Stimulated activated effector memory CD8-positive, alpha-beta T cell treated with anti-CD3 and anti-CD28 coated beads, Interleukin-12 subunit alpha, Interleukin-12 subunit beta, amount 100 ng/mL, for 72 hours (primary cell): Measurements from ENCODE around the gene TRIM37.
"Not testable (repeated sequence)": the region's sequence is repeated elsewhere in the genome, so short reads cannot be mapped to it uniquely, and the experiment has no call there.

Experiments used
- ATAC-seq: fragments of 150-1000 bp; cut with Tn5 transposase; 2 replicates; pipeline ENCODE4 v1.10.0; 2021
- DNase-seq, 2 donors: peaks; one replicate each; pipeline ENCODE4 v3.0.0; 2021 to 2022; ENCODE audit warnings: low spot score in 2 of 2
- H3K27ac Mint-ChIP-seq: one replicate; pipeline ENCODE4 v1.8.0; 2022; ENCODE audit warnings: mild to moderate bottlenecking, mixed read lengths
- H3K36me3 Mint-ChIP-seq: one replicate; pipeline ENCODE4 v1.8.0; 2022; ENCODE audit warnings: mild to moderate bottlenecking, mixed read lengths
- H3K4me1 Mint-ChIP-seq: one replicate; pipeline ENCODE4 v1.8.0; 2022; ENCODE audit warnings: mixed read lengths
- H3K4me3 Mint-ChIP-seq: one replicate; pipeline ENCODE4 v1.8.0; 2022; ENCODE audit warnings: mild to moderate bottlenecking, mixed read lengths
- H3K9me3 Mint-ChIP-seq: one replicate; pipeline ENCODE4 v1.8.0; 2022; ENCODE audit warnings: mixed read lengths

TRIM37 gene

DNA sequence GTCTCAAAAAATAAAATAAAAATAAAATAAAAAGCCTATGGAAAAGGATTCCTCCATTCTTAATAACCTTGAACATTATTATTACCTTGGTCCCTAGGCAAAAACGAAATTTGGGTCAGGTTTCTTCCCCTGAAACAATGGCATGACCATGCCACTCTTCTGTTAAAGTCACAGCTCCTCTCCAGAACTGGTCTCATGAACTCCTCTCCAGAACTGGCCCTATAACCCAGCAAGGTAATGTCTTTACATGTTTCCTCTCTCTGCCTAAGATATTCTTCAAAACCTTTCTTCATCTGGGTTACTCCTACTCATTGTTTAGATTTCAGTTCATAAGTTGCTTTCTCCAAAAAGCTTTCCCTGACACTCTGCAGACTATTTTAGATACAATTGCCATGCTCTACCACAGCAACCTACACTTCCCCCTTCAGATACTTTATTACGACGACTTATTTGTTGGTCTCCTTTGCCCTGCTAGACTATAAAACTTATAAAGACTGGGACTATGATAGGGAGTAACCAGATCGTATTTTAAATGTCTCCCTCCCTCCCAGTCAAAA, 13.5 kb downstream of the TRIM37 start:
- Mint-ChIP-seq H3K4me3 (no peak overlapping the region), H3K36me3 (peaks cover 41% of the 10 kb centered on the region), H3K9me3 (peaks cover 3% of the 10 kb centered on the region), H3K27ac (no peak overlapping the region), H3K4me1 (peaks cover 15% of the 10 kb centered on the region)
- ATAC-seq (no peak), DNase-seq (no peak)

DNA sequence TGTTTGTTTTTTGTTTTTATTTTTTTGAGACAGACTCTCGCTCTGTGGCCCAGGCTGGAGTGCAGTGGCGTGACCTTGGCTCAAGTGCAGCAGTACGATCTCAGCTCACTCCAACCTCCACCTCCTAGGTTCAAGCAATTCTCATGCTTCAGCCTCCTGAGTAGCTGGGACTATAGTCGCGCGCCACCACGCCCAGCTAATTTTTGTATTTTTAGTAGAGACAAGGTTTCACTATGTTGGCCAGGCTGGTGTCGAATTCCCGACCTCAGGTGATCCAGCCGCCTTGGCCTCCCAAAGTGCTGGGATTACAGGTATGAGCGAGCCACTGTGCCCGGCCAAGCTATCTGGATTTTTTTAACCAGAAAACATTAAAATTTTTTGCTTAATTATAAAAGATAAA, 16.1 kb downstream of the TRIM37 start:
- H3K4me1 Mint-ChIP-seq, H3K27ac Mint-ChIP-seq, H3K9me3 Mint-ChIP-seq, DNase-seq, ATAC-seq, H3K4me3 Mint-ChIP-seq: not testable (repeated sequence)
- peaks cover 56% of the 10 kb centered on the region for H3K36me3 Mint-ChIP-seq

DNA sequence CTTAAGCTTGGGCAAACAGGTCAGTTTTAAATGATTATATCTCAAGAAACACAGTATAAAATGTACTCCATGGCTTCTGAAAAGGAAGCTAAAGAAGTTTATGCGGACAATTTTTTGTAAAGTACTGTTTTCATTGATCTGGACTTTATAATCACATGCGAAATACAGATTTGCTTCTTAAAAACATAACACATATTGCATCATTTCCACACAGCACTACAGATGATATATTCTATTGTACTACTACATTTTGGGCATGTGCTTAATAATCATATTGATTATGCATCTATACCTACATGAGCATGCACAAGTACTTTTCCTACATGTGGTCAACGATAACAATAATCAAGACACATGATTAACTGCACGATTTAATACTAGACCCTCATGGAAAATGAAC, 22.5 kb downstream of the TRIM37 start:
- Mint-ChIP-seq H3K9me3 (no peaks in the 10 kb centered on the region), H3K4me3 (no peak overlapping the region), H3K27ac (no peak overlapping the region), H3K36me3 (peaks cover 78% of the 10 kb centered on the region), H3K4me1 (no peaks in the 10 kb centered on the region)
- ATAC-seq (no peak), DNase-seq (no peak)

DNA sequence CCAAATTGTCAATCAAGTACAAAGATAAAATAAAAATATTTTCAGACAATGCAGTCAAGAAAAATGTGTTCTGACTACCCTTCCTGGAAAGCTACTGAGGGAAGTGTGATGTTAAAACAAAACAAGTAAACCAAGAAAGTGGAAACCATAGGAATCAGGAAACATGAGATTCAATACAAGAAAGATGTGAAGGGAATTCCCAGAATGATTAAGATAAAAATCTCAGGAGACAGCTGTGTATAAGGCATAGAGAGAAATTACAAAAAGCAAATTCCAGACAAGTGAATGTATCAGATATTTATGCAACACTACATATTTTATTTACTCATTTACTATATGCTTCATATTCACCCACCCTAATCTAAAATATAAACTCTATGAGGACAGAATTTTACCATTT, 32.2 kb downstream of the TRIM37 start:
- Mint-ChIP-seq H3K36me3 (peaks cover 87% of the 10 kb centered on the region), H3K27ac (no peak overlapping the region), H3K9me3 (no peaks in the 10 kb centered on the region), H3K4me1 (no peaks in the 10 kb centered on the region), H3K4me3 (no peak overlapping the region)
- DNase-seq (no peak), ATAC-seq (no peak)

DNA sequence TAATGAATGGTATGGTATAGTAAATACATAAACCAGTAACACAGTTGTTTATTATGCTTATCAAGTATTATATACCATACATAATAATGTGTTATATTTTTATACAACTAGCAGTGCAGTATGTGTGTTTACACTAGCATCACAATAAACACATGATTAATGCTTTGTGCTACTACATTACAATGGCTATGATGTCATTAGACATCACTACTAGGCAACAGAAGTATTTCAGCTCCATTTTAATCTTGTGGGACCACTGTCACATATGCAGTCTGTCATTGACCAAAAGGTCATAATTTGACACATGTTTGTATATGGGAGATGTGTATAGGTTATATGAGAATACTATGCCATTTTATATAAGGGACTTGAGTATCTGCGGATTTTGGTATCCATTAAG, 32.7 kb downstream of the TRIM37 start:
- Mint-ChIP-seq H3K27ac (no peak overlapping the region), H3K36me3 (peaks cover 87% of the 10 kb centered on the region)

DNA sequence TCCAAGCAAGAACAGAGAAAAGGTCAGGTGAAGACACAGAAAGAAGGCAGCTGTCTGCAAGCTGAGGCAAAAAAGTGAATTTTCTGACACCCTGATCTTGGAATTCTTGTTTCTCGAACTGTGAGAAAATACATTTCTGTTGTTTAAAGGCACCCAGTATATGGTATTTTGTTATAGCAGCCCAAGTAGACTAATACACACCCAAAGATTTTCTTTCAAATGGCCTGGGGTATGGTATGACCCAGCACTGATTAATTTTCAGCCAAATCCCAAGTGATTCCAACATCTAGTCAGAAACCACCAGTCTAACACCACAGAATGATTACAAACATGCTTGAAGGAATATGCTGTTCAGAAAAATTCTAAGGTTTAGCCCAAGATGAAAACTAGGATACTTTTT, 36.8 kb downstream of the TRIM37 start:
- no peak overlapping the region for H3K27ac Mint-ChIP-seq
- H3K4me3 Mint-ChIP-seq, result no peak overlapping the region
- H3K4me1 Mint-ChIP-seq, result no peaks in the 10 kb centered on the region
- no peaks in the 10 kb centered on the region for H3K9me3 Mint-ChIP-seq
- ATAC-seq, result no peak
- no peak for DNase-seq
- peaks cover 74% of the 10 kb centered on the region for H3K36me3 Mint-ChIP-seq

More for the DNA sequence above, 32.7 kb downstream of the TRIM37 start:
- no peaks in the 10 kb centered on the region for H3K9me3 Mint-ChIP-seq
- no peak overlapping the region for H3K4me3 Mint-ChIP-seq
- DNase-seq, result no peak
- ATAC-seq, result no peak
- no peaks in the 10 kb centered on the region for H3K4me1 Mint-ChIP-seq

DNA sequence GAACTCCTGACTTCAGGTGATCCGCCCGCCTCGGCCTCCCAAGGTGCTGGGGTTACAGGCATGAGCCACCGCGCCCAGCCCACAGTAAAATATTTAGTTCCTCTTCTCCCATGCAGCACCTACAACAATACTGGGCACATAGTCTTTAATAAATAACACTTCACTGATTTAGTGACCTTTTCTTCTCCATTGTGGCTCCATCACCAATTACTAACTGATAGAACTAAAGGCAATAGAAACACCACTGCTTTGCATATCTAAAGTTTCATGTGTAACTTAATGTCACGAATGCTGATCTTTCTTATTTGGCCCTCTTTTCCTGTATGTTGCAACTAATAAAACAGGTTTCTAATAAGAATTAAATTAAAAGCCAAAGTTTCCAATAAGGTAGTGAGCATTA, 38.9 kb downstream of the TRIM37 start:
- no peak for ATAC-seq
- Mint-ChIP-seq H3K36me3 (peaks cover 72% of the 10 kb centered on the region), H3K27ac (no peak overlapping the region), H3K4me3 (no peak overlapping the region), H3K4me1 (no peaks in the 10 kb centered on the region), H3K9me3 (no peaks in the 10 kb centered on the region)
- DNase-seq, result no peak

DNA sequence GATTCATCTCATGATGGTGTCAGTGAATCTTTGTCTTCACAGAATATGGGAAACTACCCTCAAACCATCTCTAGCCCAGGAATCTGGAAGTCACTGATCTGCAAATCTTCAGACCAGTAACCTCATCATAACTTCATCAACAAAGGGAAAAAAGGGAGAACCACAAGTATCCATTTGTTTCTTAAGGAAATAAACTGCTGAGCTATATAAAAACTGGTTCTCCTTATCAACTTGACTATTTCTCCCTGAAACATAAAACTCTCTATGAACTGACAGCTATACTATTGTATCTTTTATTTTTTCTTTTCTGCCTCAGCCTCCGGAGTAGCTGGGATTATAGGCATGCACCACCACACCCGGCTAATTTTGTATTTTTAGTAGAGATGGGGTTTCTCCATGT, 39.3 kb downstream of the TRIM37 start:
- Mint-ChIP-seq H3K4me1 (no peaks in the 10 kb centered on the region), H3K27ac (no peak overlapping the region), H3K4me3 (no peak overlapping the region), H3K36me3 (peaks cover 77% of the 10 kb centered on the region), H3K9me3 (no peaks in the 10 kb centered on the region)
- no peak for ATAC-seq
- DNase-seq, result no peak

DNA sequence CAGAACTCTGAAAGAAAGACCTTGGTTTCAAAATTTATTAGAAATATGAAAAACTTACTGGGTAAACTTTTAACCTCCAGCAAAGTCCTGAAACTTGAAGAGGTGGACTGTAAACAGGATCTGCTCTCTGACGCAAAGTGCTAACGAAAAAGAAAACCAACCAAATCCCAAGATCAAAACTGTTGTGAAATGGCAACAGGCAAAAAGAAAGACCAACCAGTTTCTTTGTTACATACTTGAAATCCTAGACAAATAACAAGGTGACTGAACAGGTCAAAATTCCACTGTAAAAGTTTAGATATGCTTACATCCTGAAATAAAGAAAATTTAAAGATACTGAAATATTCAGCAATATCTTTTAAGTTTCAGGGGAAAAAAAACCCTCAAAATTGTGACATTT, 44.2 kb downstream of the TRIM37 start:
- ATAC-seq, result no peak
- Mint-ChIP-seq H3K4me3 (no peak overlapping the region), H3K4me1 (no peaks in the 10 kb centered on the region), H3K9me3 (no peaks in the 10 kb centered on the region), H3K27ac (no peak overlapping the region), H3K36me3 (peaks cover 84% of the 10 kb centered on the region)
- no peak for DNase-seq

DNA sequence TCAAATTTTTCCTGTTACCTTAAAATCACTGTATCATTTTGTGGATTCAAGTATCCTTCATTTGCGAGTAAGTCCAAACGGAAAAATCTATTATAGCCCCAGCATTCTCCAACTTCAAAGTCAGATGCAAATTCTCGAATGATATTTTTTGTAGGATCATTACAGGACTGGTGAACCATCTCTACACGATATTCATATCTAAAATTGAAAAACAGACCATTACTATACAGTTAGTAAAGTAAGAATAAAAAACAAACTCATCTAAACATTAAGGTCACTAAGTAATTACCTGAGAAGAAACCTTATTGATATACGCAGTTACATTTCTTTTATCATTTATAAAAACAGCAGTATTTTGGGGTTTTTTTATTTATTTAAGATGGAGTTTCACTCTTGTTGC, 49.8 kb downstream of the TRIM37 start:
- H3K4me1 Mint-ChIP-seq, result no peaks in the 10 kb centered on the region
- H3K36me3 Mint-ChIP-seq, result peaks cover 99% of the 10 kb centered on the region
- H3K4me3 Mint-ChIP-seq, result no peak overlapping the region
- H3K27ac Mint-ChIP-seq, result no peak overlapping the region
- DNase-seq (no peak), ATAC-seq (no peak)
- H3K9me3 Mint-ChIP-seq, result no peaks in the 10 kb centered on the region

DNA sequence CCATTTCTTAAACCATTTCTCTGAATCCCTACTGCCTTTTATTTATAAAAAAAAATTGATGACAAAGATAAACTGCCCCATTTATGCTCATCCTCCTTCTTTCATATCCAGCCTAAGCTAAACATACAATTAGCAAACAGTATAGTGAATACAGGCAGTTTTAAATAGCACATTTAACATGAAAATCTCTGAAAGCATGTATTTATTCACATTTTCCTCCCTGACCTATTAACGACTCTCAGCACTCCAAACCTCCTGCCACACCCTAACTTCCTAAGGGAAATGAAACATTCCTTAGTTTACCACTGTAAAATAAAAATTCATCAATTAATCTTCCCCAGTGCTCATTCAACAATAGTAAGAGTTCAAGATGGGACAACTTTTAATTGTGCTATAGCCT, 56.9 kb downstream of the TRIM37 start:
- no peak for ATAC-seq
- H3K27ac Mint-ChIP-seq, result no peak overlapping the region
- no peaks in the 10 kb centered on the region for H3K9me3 Mint-ChIP-seq
- no peaks in the 10 kb centered on the region for H3K4me1 Mint-ChIP-seq
- peaks cover 98% of the 10 kb centered on the region for H3K36me3 Mint-ChIP-seq
- H3K4me3 Mint-ChIP-seq, result no peak overlapping the region
- no peak for DNase-seq

DNA sequence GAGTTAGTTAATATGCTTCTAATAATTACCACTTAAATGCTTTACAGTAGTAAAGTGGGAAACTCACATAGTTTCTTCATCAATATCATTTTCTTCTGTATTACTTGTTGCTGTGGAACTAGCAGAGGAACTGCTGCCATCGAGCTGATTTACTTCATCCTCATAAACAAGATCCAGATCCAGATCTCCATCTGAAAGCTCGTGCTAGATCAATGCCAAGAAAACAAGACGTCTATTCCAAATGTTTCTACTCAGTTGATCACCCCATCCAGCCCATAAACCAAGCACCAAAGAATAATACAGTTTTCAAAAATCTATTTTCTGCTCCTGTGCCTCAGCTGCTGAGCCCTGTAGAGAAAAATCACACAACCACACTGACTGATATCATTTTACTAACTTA, 59.1 kb downstream of the TRIM37 start:
- Mint-ChIP-seq H3K27ac (no peak overlapping the region), H3K36me3 (peaks cover 99% of the 10 kb centered on the region), H3K9me3 (no peaks in the 10 kb centered on the region), H3K4me1 (no peaks in the 10 kb centered on the region), H3K4me3 (no peak overlapping the region)
- no peak for DNase-seq
- no peak for ATAC-seq

DNA sequence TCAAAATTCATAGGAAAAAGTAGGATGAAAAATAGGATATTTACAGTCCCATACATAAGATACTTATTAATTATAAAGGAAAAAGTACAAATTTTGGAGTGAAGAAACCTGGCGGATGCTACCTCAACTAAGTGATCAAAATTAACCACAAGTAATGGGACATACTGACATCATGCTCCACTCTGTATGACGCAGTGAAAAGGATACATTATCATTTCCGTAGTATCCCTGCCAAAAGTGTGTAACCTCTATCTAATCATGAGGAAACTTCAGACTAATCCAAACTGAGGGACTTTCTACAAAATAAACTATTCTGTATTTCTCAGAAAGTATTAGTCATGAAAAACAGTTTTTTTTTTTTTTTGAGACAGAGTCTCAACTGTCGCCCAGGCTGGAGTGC, 60.5 kb downstream of the TRIM37 start:
- no peaks in the 10 kb centered on the region for H3K4me1 Mint-ChIP-seq
- H3K27ac Mint-ChIP-seq, result no peak overlapping the region
- no peak overlapping the region for H3K4me3 Mint-ChIP-seq
- no peaks in the 10 kb centered on the region for H3K9me3 Mint-ChIP-seq
- H3K36me3 Mint-ChIP-seq, result peaks cover 99% of the 10 kb centered on the region
- DNase-seq (no peak), ATAC-seq (no peak)

DNA sequence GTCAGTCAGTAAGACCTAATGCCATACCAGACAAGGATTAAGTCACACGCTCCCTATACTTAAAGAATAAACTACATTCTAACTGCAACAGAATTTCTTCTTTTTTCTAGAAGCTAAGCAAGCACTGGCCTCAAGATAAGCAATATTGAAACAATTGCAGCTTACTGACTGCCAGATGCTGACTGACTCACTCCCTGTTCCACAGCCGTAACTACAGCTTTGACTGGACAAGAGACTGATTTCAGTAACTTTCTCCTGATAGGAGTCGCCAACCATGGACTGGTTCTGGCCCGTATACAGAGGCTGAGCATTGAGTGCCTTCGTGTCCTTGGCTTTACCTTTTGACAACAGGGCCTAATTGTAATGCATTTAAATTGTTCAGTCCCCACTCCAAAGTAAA, 67.9 kb downstream of the TRIM37 start:
- Mint-ChIP-seq H3K9me3 (no peaks in the 10 kb centered on the region), H3K36me3 (peaks cover 95% of the 10 kb centered on the region), H3K27ac (no peak overlapping the region), H3K4me1 (peaks cover 6% of the 10 kb centered on the region), H3K4me3 (no peak overlapping the region)
- ATAC-seq, result peak; percentile 92
- DNase-seq, result peak in 1 of 2 donors; percentile 61

DNA sequence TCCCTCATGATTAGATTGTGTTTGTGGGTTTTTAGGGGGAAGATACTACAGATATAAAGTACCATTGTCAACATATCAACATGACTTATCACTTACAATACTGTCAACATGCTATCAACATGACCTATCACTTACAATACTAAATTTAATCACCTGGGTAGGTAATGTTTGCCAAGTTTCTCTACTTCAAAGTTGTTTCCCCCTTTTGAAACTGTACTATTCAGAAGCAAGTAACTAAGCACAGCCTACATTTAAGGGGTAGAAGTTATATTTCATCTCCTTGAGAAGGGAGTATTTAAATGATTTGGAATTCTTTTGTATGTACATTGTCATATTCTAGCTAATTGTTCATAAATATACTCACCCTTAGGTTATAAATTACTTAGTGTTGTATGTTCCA, 68.7 kb downstream of the TRIM37 start:
- Mint-ChIP-seq H3K4me1 (peaks cover 6% of the 10 kb centered on the region), H3K4me3 (no peak overlapping the region), H3K9me3 (no peaks in the 10 kb centered on the region), H3K36me3 (peaks cover 95% of the 10 kb centered on the region), H3K27ac (no peak overlapping the region)
- ATAC-seq, result no peak
- no peak for DNase-seq

DNA sequence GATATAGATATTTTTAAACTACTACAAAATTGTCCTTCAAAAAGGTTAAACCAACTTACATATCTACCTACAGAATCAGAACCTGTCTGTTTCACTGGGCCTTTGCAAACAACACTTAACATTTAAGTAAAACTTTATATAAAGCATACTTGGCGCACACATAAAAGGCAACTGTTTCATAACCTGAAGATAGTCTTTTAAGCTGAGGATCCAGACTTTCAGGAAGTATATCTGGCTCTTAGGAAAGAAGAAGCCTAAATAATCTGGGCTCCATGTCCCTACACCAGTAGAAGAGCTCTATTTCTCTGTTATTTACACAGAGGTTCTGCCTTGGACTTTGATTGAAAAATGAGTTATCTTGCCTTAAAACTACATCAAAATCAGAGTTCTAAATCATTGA, 75.9 kb downstream of the TRIM37 start:
- DNase-seq (no peak), ATAC-seq (no peak)
- Mint-ChIP-seq H3K4me3 (no peak overlapping the region), H3K27ac (no peak overlapping the region), H3K36me3 (peaks cover 88% of the 10 kb centered on the region), H3K4me1 (peaks cover 8% of the 10 kb centered on the region), H3K9me3 (no peaks in the 10 kb centered on the region)

DNA sequence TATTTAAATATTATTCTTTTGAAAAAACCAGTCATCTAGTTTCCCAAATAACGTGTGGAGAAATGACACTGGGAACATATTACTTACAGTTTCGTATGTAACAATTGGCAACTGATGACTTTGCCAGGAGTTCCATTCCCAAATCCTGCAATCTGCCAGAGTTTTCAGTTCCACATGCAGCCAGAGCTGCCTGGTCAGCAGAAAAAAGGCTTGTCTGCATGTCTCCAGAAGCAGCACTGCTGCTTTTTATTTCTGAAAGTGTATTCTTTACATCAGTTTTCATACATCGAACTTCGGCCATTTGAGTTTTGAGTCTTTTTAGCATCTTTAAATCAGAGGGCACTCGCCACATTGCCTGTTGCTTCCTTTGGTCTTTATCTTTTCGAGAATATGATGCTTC, 78.4 kb downstream of the TRIM37 start:
- H3K27ac Mint-ChIP-seq, result peak overlapping the region; percentile 29
- no peaks in the 10 kb centered on the region for H3K9me3 Mint-ChIP-seq
- no peak for DNase-seq
- H3K4me3 Mint-ChIP-seq, result no peak overlapping the region
- peaks cover 80% of the 10 kb centered on the region for H3K36me3 Mint-ChIP-seq
- no peak for ATAC-seq
- H3K4me1 Mint-ChIP-seq, result peaks cover 8% of the 10 kb centered on the region
